ENCODE measurements around the gene IL18.
"Not testable (repeated sequence)": the region's sequence is repeated elsewhere in the genome, so short reads cannot be mapped to it uniquely, and the experiment has no call there.

Gene IL18

GRCh38 chr11:112167145-112167544 lies 3.3 kb upstream of the IL18 start, which contains the start of gene TEX12:
TSS of gene TEX12 (plus strand) at chr11:112167372. CDS start at chr11:112169269, 1,897 bp downstream.
- no peak within 1 kb of the TSS for H3K27ac ChIP-seq
- TF ChIP-seq CTCF (conservative IDR thresholded peaks at IDR 0.05), result no peak

GRCh38 chr11:112166562-112166961 lies 2.7 kb upstream of the IL18 start:
- H3K27ac ChIP-seq, result no peak overlapping the region
- no peak for TF ChIP-seq CTCF (conservative IDR thresholded peaks at IDR 0.05)

GRCh38 chr11:112165049-112165448 lies 1.2 kb upstream of the IL18 start:
- no peak for TF ChIP-seq CTCF (conservative IDR thresholded peaks at IDR 0.05)
- no peak overlapping the region for H3K27ac ChIP-seq

- no peak overlapping the region for H3K27ac ChIP-seq
- no peak for TF ChIP-seq CTCF (conservative IDR thresholded peaks at IDR 0.05)
Observed at GRCh38 chr11:112162761-112163546, 940 bp downstream of the IL18 start.

GRCh38 chr11:112162200-112162599 lies 1.7 kb downstream of the IL18 start:
- not testable (repeated sequence) for H3K27ac ChIP-seq

- no peak for TF ChIP-seq CTCF (conservative IDR thresholded peaks at IDR 0.05)
- no peak overlapping the region for H3K27ac ChIP-seq
Observed at GRCh38 chr11:112161012-112161411, 2.9 kb downstream of the IL18 start.

- H3K27ac ChIP-seq, result no peak overlapping the region
Observed at GRCh38 chr11:112160091-112160848, 3.6 kb downstream of the IL18 start.

More at GRCh38 chr11:112160091-112160848, 3.6 kb downstream of the IL18 start:
- TF ChIP-seq CTCF (conservative IDR thresholded peaks at IDR 0.05), result no peak
